Activated CD8-positive, alpha-beta memory T cell treated with anti-CD3 and anti-CD28 coated beads, Interleukin-2, amount 50 U/mL, for 24 hours (primary cell): ENCODE results near the gene SHROOM1.

Experiments used
- DNase-seq: peaks from one replicate; pipeline ENCODE4 v3.0.0-alpha.2; 2020; ENCODE audit errors: extremely low read depth

Gene SHROOM1

GRCh38 chr5:132825033-132825833 lies 5.2 kb downstream of the SHROOM1 start:
- DNase-seq = no peak

GRCh38 chr5:132824426-132824825 lies 6.0 kb downstream of the SHROOM1 start:
- no peak for DNase-seq

- DNase-seq = no peak
These were observed 6.9 kb downstream of the SHROOM1 start for GRCh38 chr5:132823481-132824050.

DNA sequence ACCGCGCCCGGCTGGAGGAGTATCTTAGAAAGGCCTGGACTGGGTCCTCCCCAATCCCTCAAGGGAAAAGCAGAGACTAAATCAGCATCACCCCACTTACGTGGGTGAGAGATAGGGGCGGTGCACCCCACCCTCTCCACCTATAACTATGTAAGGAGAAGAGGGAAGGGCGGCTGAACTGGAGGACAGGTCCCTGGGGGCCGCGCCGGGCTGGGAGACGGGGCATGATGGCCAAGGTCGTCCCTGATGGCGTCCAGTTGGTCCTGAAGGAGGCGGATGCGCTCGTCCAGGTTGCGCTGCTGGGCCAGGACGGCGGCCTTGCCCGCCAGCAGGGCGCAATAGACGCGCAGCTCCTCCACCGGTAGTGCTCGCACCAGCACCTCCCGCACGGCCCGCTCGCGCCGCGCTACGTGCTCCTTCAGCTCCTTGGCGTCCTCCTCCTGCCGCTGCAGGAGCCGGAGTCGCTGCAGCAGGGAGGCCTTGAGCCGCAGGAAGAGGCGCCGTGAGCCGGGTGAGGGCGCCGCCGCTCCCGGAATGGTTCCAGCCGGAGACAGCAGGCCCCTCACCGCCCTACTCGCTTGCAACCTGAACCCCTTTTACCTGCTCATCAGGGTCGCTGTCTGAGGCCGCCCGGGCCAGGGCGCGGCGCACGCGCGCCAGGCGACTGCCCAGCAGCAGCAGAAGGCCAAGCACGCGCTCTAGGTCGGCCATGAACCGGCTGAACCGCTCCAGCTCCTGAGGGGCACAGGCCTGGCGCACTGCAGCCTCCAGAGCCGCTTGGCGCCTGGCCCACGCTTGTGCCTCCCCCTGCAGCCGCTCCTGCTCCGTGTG lies 7.6 kb downstream of the SHROOM1 start:
- DNase-seq = no peak

DNA sequence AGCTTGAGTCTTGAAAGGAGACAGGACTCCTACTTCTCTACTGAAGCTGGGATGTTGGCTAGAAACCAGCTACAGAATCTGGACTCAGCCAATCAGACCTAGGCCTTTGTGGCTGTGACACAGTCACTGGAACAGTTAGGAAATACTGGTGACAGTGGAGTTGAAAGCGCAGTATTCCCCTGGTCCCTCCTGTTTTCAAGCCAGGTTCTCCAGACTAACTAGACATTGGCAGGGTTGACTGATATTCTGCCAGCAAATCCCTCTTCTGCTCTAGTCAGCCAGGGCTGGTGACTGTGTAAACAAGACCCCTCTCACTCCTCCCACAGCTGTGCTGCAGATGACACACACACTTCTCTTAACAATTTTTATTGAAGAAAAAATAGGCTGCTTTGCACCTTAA lies 8.7 kb downstream of the SHROOM1 start:
- no peak for DNase-seq

DNA sequence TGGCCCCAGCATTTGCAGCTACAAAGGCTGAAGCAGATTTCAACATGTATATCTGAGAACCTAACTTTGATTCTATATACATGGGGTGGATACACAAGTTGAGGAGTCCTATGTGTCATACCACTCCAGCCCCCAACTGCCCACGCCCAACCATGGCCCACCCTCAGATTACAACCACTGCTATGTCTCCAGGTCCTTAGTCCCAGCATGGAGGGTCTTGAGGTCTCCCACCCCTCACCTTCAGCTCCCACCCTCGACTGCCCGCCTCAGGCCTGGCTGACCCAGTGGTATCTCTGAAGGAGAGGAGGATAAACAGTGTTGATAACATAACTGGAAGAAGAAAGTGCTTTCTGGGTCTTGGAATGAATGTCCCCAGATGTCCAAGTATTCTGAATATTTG lies 9.1 kb downstream of the SHROOM1 start:
- DNase-seq = no peak

GRCh38 chr5:132820162-132820754 lies 10.2 kb downstream of the SHROOM1 start:
- DNase-seq = peak; percentile 79

- DNase-seq = no peak
These were observed 11.0 kb downstream of the SHROOM1 start for GRCh38 chr5:132819468-132819867.

DNA sequence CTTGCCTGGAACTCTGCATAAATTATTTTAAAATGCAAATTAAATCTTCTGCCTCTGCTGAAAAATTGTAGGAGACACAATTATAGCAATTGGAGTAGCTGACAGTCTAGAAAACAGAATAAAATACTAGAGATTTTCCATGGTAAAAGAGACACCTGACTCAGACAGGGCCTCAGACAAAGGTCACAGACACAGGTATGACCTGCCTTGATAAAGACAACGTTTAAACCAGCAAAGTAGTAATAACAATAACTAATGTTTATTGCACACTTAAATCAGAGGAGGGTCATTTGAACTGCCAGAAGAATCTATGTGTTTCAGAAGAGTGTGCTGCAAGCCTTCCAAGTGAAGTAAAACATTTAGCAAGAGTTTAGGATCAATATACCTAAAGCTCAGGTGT lies 13.4 kb downstream of the SHROOM1 start:
- no peak for DNase-seq

DNA sequence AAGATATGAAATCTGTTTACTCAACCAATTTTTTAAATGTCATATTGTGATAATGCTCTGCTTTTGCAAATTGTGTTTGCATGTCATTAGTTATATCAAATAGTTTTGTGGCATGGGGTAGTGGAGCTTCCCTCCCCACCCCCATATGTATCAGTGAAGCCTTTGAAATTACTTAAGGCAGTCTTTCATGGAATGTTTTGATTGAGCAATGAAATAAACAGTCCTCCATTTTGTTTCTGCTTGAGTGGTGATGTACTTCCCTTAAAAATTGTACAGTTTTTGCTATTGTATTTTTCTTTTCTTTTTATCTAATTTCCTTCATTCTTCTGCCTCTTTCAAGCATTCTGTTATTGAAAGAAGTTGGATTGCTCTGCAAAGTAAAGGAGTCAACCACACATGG lies 13.9 kb downstream of the SHROOM1 start:
- DNase-seq = no peak

DNA sequence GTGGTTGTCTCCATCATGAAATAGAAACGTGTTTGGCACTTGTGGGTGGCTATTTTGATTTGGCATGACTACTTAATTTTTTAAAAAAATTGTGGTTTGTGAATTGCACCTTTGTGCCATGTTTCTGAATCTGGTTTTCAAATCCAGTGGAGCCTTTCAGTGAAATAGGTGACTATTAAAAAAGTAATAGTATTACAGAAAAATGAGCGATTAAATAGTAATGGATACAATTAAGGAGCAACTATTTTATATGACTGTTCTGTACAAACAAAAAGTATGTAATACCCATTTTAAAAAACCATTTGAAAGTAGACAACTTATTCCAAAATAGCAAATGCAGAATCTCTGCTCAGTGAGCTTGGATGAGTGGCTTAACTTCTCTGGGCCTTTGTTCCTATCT lies 14.4 kb downstream of the SHROOM1 start:
- DNase-seq = no peak

DNA sequence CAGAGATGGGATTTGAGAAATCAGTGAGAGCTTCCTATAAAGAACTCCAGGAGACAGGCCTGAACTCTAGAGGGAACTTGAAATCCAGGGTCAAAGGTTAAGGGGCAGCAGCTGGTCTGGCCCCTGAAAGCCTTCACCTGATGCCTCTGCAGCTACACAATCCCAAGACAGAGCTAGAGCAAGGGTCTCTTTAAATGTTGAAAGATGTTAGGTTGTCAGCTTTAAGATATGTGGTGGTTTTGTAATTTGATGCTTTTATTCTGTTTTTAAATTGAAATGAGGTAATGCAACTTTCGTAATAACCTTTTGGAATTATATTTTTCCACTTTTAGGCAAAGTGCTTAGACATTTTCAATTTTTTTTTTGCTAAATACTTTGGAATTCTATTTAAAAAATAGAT lies 15.0 kb downstream of the SHROOM1 start:
- no peak for DNase-seq

GRCh38 chr5:132814503-132815294 lies 15.7 kb downstream of the SHROOM1 start:
- no peak for DNase-seq

- DNase-seq = no peak
These were observed 16.6 kb downstream of the SHROOM1 start for GRCh38 chr5:132813599-132814502.

- DNase-seq = no peak
These were observed 17.5 kb downstream of the SHROOM1 start, which contains the start of gene SOWAHA for GRCh38 chr5:132812781-132813598. Gene SOWAHA, plus strand, starts transcription at chr5:132813302. Its CDS starts 320 bp downstream, at chr5:132813622.

- DNase-seq = no peak
These were observed 18.2 kb downstream of the SHROOM1 start for GRCh38 chr5:132812123-132812765.

GRCh38 chr5:132810605-132811004 lies 19.8 kb downstream of the SHROOM1 start:
- DNase-seq = no peak

GRCh38 chr5:132808866-132809265 lies 21.6 kb downstream of the SHROOM1 start:
- DNase-seq = no peak

DNA sequence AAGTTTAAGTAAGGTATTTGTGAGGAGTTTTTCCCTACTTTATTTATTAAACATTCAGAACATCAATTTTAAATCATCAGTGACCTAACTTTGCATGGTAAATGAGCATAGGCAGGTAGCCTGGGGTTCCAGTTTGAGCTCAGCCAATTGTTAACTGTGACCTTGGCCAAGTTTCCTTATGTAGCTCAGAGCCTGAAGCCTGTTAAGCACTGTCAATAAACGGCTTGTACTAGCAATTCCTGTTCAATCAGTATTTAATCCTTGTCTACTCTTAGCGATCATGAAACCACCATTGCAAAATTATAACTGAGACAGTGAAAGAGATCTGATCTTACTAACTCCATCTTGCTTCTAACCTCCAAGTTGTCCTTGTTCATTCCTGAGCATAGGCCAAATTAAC lies 22.0 kb downstream of the SHROOM1 start:
- DNase-seq = no peak
